ENCODE measurements around the gene BAIAP3. TPM values are rescaled to one million over a fixed set of nuclear protein-coding genes. Genes with fewer than 3 reads are reported as not detected.

The BAIAP3 gene
- total RNA-seq, 3 donors from 2014 or later, result 5.6 to 14.6 (median 5.7) TPM

- Histone ChIP-seq H3K4me3 (no peak overlapping the region), H3K4me1 (ENCODE audit: low read depth) (peaks cover 24% of the 10 kb centered on the region), H3K9me3 (no peaks in the 10 kb centered on the region), H3K36me3 (ENCODE audit: low read depth) (no peaks in the 10 kb centered on the region)
- TF ChIP-seq, protein P1, sequence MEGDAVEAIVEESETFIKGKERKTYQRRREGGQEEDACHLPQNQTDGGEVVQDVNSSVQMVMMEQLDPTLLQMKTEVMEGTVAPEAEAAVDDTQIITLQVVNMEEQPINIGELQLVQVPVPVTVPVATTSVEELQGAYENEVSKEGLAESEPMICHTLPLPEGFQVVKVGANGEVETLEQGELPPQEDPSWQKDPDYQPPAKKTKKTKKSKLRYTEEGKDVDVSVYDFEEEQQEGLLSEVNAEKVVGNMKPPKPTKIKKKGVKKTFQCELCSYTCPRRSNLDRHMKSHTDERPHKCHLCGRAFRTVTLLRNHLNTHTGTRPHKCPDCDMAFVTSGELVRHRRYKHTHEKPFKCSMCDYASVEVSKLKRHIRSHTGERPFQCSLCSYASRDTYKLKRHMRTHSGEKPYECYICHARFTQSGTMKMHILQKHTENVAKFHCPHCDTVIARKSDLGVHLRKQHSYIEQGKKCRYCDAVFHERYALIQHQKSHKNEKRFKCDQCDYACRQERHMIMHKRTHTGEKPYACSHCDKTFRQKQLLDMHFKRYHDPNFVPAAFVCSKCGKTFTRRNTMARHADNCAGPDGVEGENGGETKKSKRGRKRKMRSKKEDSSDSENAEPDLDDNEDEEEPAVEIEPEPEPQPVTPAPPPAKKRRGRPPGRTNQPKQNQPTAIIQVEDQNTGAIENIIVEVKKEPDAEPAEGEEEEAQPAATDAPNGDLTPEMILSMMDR (IDR thresholded peaks at IDR 0.05), result no peak
- peak; percentile 13 for ATAC-seq
- intact Hi-C loops (cut with DNase I, micrococcal nuclease), result no loop called here
- peak in 2 of 3 donors; percentile 47 to 65 for DNase-seq
These were observed 34.2 kb upstream of the BAIAP3 start for GRCh38 chr16:1299012-1299867.

- DNase-seq (peak in 1 of 3 donors; percentile 27), ATAC-seq (no peak)
- Histone ChIP-seq H3K4me1 (ENCODE audit: low read depth) (peaks cover 24% of the 10 kb centered on the region), H3K9me3 (no peaks in the 10 kb centered on the region), H3K36me3 (ENCODE audit: low read depth) (no peaks in the 10 kb centered on the region), H3K4me3 (no peak overlapping the region)
- intact Hi-C loops (cut with DNase I, micrococcal nuclease), result no loop called here
- TF ChIP-seq, protein P1 (IDR thresholded peaks at IDR 0.05), result no peak
These were observed 33.6 kb upstream of the BAIAP3 start for GRCh38 chr16:1299868-1300203.

DNA sequence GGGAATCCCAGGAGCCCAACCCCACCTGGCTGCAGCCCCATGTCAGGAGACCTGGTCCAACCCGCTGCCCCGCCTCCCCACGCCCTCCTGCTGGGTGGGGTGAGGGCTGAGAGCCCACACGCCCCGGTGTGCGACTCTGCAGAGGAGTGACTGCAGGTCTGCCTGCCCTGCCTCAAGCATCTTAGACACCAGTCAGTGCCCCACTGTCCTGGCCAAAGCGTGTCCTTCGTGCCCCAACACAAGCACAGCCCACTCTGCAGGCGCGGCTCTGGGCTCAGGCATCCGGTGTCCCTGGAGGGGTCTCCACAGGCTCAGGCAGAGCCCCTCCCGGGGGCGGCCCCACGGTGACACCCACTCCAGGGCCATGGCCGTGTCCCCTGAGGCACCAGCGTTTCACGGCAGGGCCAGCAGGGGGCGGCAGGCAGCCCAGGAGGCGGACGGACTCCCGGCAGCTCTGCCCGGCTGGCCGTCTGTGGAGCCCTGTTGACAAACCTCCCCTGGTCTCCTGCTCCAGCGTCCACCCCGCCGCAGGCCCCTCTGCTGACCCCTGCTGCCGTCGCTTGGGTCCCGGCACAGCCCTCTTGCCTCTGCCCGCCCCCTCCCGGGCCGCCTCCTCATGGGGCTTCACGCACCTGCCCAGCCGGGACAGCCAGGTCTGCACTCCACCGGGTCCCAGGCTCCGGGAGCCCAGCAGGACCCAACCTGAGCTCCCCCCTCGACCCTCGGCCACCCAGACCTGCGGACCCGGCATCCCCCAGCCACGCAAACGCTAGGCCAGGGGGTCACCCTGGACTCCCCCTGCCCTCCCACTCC is 32.6 kb upstream of the BAIAP3 start:
- H3K4me3 ChIP-seq, result no peak overlapping the region
- TF ChIP-seq, protein P1 (IDR thresholded peaks at IDR 0.05), result peak; percentile 95
- peak; percentile 77 for ATAC-seq
- H3K36me3 ChIP-seq (ENCODE audit: low read depth), result no peaks in the 10 kb centered on the region
- intact Hi-C loops (cut with DNase I, micrococcal nuclease), result no loop called here
- H3K4me1 ChIP-seq (ENCODE audit: low read depth), result peaks cover 24% of the 10 kb centered on the region
- no peaks in the 10 kb centered on the region for H3K9me3 ChIP-seq
- peak; percentile 81 to 87 (median 82) for DNase-seq

DNA sequence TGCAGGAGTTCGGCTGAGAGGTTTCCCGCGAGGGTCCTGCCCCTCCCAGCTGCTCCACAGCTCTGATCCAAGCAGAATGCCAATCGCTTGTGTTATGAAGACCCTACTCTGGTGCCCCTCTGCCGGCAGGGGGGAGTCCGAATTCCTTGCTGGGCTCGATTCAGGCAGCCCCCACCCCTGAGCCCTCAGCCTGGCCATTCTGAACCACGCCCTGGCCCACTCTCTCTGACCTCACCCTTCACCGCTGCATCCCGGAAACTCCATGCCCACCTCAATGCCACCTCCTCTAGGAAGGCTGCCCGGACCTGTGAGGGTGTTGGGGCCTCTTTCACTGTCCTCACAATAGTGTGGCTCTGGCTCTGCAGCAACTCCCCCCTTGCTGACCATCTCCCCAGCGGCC is 31.9 kb upstream of the BAIAP3 start:
- H3K4me3 ChIP-seq, result no peak overlapping the region
- H3K36me3 ChIP-seq (ENCODE audit: low read depth), result no peaks in the 10 kb centered on the region
- TF ChIP-seq, protein P1 (IDR thresholded peaks at IDR 0.05), result no peak
- ATAC-seq, result no peak
- peaks cover 24% of the 10 kb centered on the region for H3K4me1 ChIP-seq (ENCODE audit: low read depth)
- H3K9me3 ChIP-seq, result no peaks in the 10 kb centered on the region
- DNase-seq, result peak in 1 of 3 donors; percentile 52
- intact Hi-C loops (cut with DNase I, micrococcal nuclease), result no loop called here

DNA sequence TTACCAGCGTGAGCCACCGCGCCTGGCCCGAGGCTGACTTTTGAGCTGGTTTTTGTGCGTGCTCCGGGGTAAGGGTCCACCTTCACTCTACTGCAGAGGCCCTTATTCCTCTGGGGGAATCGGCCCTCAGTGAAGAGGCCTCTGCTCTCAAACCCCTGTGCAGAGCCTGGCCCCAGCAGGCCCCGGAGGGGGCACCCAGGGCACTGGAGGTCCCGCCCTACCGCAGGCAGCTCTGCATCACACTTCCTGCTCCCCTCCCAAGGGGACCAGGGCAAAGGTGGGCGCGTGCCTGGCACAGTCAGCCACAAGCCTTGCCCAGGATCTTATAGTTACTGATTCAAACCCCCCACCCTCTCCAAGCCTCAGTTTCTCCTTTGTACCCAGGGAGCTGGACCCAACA is 27.6 kb upstream of the BAIAP3 start:
- ATAC-seq (no peak), DNase-seq (peak in 1 of 3 donors; percentile 63)
- Histone ChIP-seq H3K4me3 (no peak overlapping the region), H3K36me3 (ENCODE audit: low read depth) (no peaks in the 10 kb centered on the region), H3K4me1 (ENCODE audit: low read depth) (peaks cover 19% of the 10 kb centered on the region), H3K9me3 (no peaks in the 10 kb centered on the region)
- intact Hi-C loops (cut with DNase I, micrococcal nuclease), result no loop called here
- TF ChIP-seq, protein P1 (IDR thresholded peaks at IDR 0.05), result no peak
